GM12878 (cell line): Measurements from ENCODE around the gene SRPK3. TPM values are rescaled to one million over a fixed set of nuclear protein-coding genes. Genes with fewer than 3 reads are reported as not detected.

Experiments used
- ATAC-seq: fragments of 200-7000 bp; cut with Tn5 transposase; 3 replicates; pipeline ENCODE4 v1.9.1; 2020; ENCODE audit warnings: mild to moderate bottlenecking, moderate library complexity
- BruUV-seq: library from RNA; stranded (reverse); fragments of 400-500 nt; replicated peaks from 2 replicates; lab custom pipeline; 2021; lab: Mats Ljungman, UMichigan
- CTCF ChIA-PET: fragments of 300-600 bp; sonication (Branson Sonifier 250); formaldehyde crosslinking; extraction: SDS; loops from one replicate; lab custom pipeline; 2021; ENCODE audit warnings: inconsistent platforms; lab: Yijun Ruan, JAX
- POLR2A ChIA-PET: fragments of 350-600 bp; formaldehyde crosslinking; extraction: SDS; loops from one replicate; lab custom pipeline; 2021; ENCODE audit warnings: inconsistent platforms; lab: Charles Lee
- RAD21 ChIA-PET: fragments of 300-600 bp; sonication (Branson Sonifier 250); formaldehyde crosslinking; loops from one replicate; lab custom pipeline; 2023; ENCODE audit warnings: antibody characterized with exemption; ENCODE audit not compliant: unreplicated experiment; lab: Charles Lee
- SMC1A ChIA-PET: fragments of 300-600 bp; sonication (Branson Sonifier 250); formaldehyde crosslinking; loops from one replicate; lab custom pipeline; 2023; ENCODE audit not compliant: unreplicated experiment, uncharacterized antibody; lab: Charles Lee
- DNase-seq: peaks from one replicate; pipeline ENCODE4 v3.0.0-alpha.2; 2011; ENCODE audit warnings: low read depth, low spot score
- FAIRE-seq: peaks from 3 replicates; lab custom pipeline; 2011; peaks lifted over from hg19 to GRCh38; lab: Jason Lieb, UNC
- H2AFZ ChIP-seq: 2 replicates; pipeline ENCODE4 v1.6.0; 2011; ENCODE audit warnings: low read depth, low read length, control low read depth; ENCODE audit not compliant: control insufficient read depth
- H3K27ac ChIP-seq: 2 replicates; pipeline ENCODE4 v1.5.1; 2011; ENCODE audit warnings: control low read depth; ENCODE audit not compliant: control insufficient read depth, insufficient read depth
- H3K27me3 ChIP-seq, 2 experiments: replicated peaks in 1 of 2; 2 replicates each; pipeline versions ENCODE4 v1.6.0 to v1.6.1; 2011; ENCODE audit warnings: low read length in 1 of 2; ENCODE audit not compliant: control insufficient read depth in 2 of 2, insufficient read depth in 2 of 2
- H3K36me3 ChIP-seq, 2 experiments: 2 replicates each; pipeline ENCODE4 v1.5.1; 2011; ENCODE audit warnings: low read length in 1 of 2; ENCODE audit not compliant: control insufficient read depth in 2 of 2, insufficient read depth in 2 of 2
- H3K4me1 ChIP-seq: 2 replicates; pipeline ENCODE4 v1.6.1; 2011; ENCODE audit warnings: mild to moderate bottlenecking, low read length, moderate library complexity, mixed read lengths; ENCODE audit not compliant: control insufficient read depth, insufficient read depth
- H3K4me2 ChIP-seq: 2 replicates; pipeline ENCODE4 v1.6.0; 2011; ENCODE audit warnings: control low read depth; ENCODE audit not compliant: control insufficient read depth, insufficient read depth
- H3K4me3 ChIP-seq: fragments of 200-600 bp; sonication (generic); 2 replicates; pipeline ENCODE4 v1.5.1; 2016
- H3K79me2 ChIP-seq: 2 replicates; pipeline ENCODE4 v1.6.0; 2011; ENCODE audit warnings: low read length; ENCODE audit not compliant: control insufficient read depth, insufficient read depth
- H3K9ac ChIP-seq: 2 replicates; pipeline ENCODE4 v1.8.0; 2011; ENCODE audit warnings: low read length, control low read depth, mixed read lengths; ENCODE audit not compliant: control insufficient read depth, insufficient read depth
- H3K9me3 ChIP-seq: replicated peaks from 3 replicates; pipeline ENCODE4 v1.5.1; 2011; ENCODE audit warnings: mild to moderate bottlenecking, low read length; ENCODE audit not compliant: control insufficient read depth, insufficient read depth
- H4K20me1 ChIP-seq: 2 replicates; pipeline ENCODE4 v1.6.0; 2011; ENCODE audit not compliant: control insufficient read depth, insufficient read depth
- CBX5 ChIP-seq: sonication (generic); IDR thresholded peaks from 2 replicates; pipeline ENCODE4 v1.6.1; 2016; ENCODE audit warnings: low read depth, moderate library complexity, mild to moderate bottlenecking, inconsistent platforms
- CEBPB ChIP-seq, 2 experiments: fragments of 150-350 bp in 1 of 2; IDR thresholded peaks; 2 replicates each; pipeline ENCODE4 v1.6.1; 2012 to 2014; ENCODE audit warnings: low read depth in 2 of 2, low read length in 2 of 2, borderline replicate concordance in 1 of 2, inconsistent platforms in 1 of 2
- MYC ChIP-seq: IDR thresholded peaks from 2 replicates; pipeline ENCODE4 v1.6.1; 2011; ENCODE audit warnings: mild to moderate bottlenecking, low read length, moderate library complexity, inconsistent platforms; ENCODE audit not compliant: insufficient read depth, insufficient replicate concordance, insufficient read length, severe bottlenecking
- SIX5 ChIP-seq: IDR thresholded peaks from 2 replicates; pipeline ENCODE4 v1.6.1; 2011; ENCODE audit warnings: mild to moderate bottlenecking, low read depth, low read length, moderate library complexity; ENCODE audit not compliant: severe bottlenecking
- TBL1XR1 ChIP-seq: IDR thresholded peaks from 2 replicates; pipeline ENCODE4 v1.6.1; 2012; ENCODE audit warnings: low read depth, low read length, improper control_type of control experiment
- WGBS: methylation state at CpG from one replicate; pipeline ENCODE4 v1.1.6; 2016; ENCODE audit warnings: low lambda C conversion rate; ENCODE audit not compliant: insufficient replicate concordance, insufficient coverage; ENCODE audit errors: missing lambda C conversion rate; 5-methylcytosine and 5-hydroxymethylcytosine counted together
- in situ Hi-C: fragments of 300-500 bp; cut with MboI; formaldehyde crosslinking; loops from 9 replicates; pipeline ENCODE4 v1.14.3; 2018; ENCODE audit warnings: mixed read lengths
- intact Hi-C: fragments of 100-400 bp; cut with micrococcal nuclease; formaldehyde crosslinking; loops from one replicate; pipeline ENCODE4 v1.14.2; 2022; ENCODE audit not compliant: unreplicated experiment
- polyA plus RNA-seq, 11 experiments: library from polyadenylated mRNA; depleted of rRNA in 4 of 11; unstranded in 6 of 11; stranded (reverse) in 5 of 11; fragments of >200 nt; fragmentation: Nextera tagmentation in 4 of 11; fragmentation: Illumina TruSeq in 1 of 11; extraction: Ambion mirVana in 4 of 11; extraction: Trizol in 1 of 11; gene quantifications; 1 replicate in 1 of 11; 2 replicates in 10 of 11; pipeline versions ENCODE4 v1.2.1 to v1.2.3, GENCODE V29; 2011 to 2016; ENCODE audit warnings: inconsistent platforms in 2 of 11, missing spikeins in 2 of 11, low read depth in 1 of 11
- total RNA-seq, 4 experiments: library from RNA; depleted of rRNA in 3 of 4; stranded (reverse); fragments of >200 nt in 3 of 4; fragmentation: Illumina TruSeq in 1 of 4; extraction: Trizol in 1 of 4; gene quantifications; 2 replicates each; pipeline versions ENCODE4 v1.2.1 to v1.2.3, GENCODE V29; 2013 to 2021
- TF ChIP-seq, protein P1 (sequence below): fragments of 150-350 bp; IDR thresholded peaks from 2 replicates; pipeline ENCODE4 v1.6.1; 2014; ENCODE audit warnings: mild to moderate bottlenecking, low read depth, low read length

Gene SRPK3
- total and polyA plus RNA-seq, 10 of the 15 experiments (the other 5 are each of a cell fraction or from before 2014, with no cell fraction given) = 0.05 to 0.19 TPM; not detected in 8

DNA sequence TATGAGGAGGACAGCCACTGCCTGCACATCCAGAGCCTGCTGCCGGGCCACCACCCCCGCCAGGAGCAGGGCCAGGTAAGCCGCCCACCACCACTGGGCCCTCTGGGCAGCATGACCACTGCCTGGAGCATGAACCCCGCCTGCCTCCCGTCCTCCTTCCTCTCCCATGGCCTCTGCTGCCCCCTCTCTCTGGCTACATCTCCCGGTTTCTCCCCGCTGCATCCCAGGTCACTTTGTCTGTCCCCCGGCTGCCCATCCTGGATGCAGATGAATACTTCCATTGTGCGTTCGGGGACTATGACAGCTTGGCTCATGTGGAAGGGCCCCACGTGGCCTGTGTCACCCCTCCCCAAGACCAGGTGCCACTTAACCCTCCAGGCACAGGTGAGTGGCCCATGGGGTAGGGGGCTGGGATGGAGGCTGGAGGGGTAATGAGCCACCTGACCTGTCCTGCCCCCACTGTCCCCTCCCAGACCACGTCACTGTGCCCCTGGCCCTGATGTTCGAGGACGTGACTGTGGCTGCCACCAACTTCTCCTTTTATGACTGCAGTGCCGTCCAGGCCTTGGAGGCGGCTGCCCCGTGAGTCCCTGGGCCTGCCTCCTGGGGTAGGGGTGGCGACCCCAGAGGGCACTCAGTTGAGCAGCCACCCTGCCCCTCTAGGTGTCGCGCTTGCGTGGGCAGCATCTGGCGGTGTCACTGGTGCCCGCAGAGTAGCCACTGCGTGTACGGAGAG is 10.8 kb upstream of the SRPK3 start:
- CTCF ChIA-PET = no interaction called here
- 59% methylated on average over 23 of the region's 25 CpGs for WGBS
- no TSS peak for BruUV-seq
- H3K4me3 ChIP-seq = no peak overlapping the region
- H4K20me1 ChIP-seq = no peaks in the 10 kb centered on the region
- no peak overlapping the region for H3K9ac ChIP-seq
- in situ Hi-C loops = no loop called here
- H3K27ac ChIP-seq = no peak overlapping the region
- TF ChIP-seq CEBPB (IDR thresholded peaks at IDR 0.05; ENCODE audit: borderline replicate concordance in 1 of 2, low read depth in 2 of 2, low read length in 2 of 2) = no peak
- TF ChIP-seq CBX5 = no peak
- no peak for TF ChIP-seq SIX5
- TF ChIP-seq, all 136 proteins: peak for 0
- Histone ChIP-seq H3K9me3 (no peaks in the 10 kb centered on the region; the same call in 2 of the 3 replicates), H3K27me3 (no peaks in the 10 kb centered on the region), H3K79me2 (no peaks in the 10 kb centered on the region), H2AFZ (no peak overlapping the region), H3K4me1 (no peaks in the 10 kb centered on the region), H3K36me3 (no peaks in the 10 kb centered on the region), H3K4me2 (no peak overlapping the region)
- SMC1A ChIA-PET = no interaction called here
- intact Hi-C loops = no loop called here
- ATAC-seq (no peak), FAIRE-seq (no peak), DNase-seq (no peak)
- RAD21 ChIA-PET = no interaction called here
- POLR2A ChIA-PET = no interaction called here

DNA sequence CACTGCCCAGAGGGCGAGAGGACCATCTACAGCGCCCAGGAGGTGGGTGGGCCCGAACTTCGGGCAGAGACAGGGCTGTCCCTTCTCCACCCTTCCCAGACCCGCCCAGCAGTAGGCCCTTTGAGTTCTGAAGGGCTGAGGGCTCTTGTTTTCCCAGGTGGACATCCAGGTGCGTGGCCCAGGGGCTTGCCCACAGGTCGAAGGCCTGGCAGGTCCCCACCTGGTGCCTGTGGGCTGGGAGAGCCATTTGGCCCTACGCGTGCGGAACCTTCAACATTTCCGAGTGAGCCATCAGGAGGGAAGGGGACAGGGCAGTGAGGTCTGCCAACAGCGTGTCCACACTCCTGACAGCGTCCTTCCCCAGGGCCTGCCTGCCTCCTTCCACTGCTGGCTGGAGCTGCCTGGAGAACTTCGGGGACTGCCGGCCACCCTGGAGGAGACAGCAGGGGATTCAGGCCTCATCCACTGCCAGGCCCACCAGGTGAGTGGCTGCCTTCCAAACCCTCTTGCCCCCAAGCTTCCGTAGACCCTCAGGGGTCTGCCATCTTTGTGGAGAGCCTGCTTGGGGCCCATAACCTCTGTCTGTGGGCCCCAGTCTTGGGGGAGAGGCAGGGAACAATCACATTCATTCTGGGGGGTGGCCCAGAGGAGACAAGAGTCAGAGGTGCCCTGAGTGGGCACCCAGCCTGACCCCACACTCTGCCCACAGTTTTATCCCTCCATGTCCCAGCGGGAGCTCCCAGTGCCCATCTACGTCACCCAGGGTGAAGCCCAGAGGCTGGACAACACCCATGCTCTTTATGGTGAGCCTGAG is 10.0 kb upstream of the SRPK3 start:
- FAIRE-seq (no peak), ATAC-seq (no peak), DNase-seq (no peak)
- Histone ChIP-seq H3K9ac (no peak overlapping the region), H2AFZ (no peak overlapping the region), H3K27ac (no peak overlapping the region), H3K9me3 (no peaks in the 10 kb centered on the region; the same call in 2 of the 3 replicates), H3K4me3 (no peak overlapping the region), H3K4me2 (no peak overlapping the region), H3K27me3 (no peaks in the 10 kb centered on the region), H4K20me1 (no peaks in the 10 kb centered on the region), H3K79me2 (no peaks in the 10 kb centered on the region), H3K36me3 (no peaks in the 10 kb centered on the region), H3K4me1 (no peaks in the 10 kb centered on the region)
- POLR2A ChIA-PET = no interaction called here
- SMC1A ChIA-PET = no interaction called here
- TF ChIP-seq, protein P1, sequence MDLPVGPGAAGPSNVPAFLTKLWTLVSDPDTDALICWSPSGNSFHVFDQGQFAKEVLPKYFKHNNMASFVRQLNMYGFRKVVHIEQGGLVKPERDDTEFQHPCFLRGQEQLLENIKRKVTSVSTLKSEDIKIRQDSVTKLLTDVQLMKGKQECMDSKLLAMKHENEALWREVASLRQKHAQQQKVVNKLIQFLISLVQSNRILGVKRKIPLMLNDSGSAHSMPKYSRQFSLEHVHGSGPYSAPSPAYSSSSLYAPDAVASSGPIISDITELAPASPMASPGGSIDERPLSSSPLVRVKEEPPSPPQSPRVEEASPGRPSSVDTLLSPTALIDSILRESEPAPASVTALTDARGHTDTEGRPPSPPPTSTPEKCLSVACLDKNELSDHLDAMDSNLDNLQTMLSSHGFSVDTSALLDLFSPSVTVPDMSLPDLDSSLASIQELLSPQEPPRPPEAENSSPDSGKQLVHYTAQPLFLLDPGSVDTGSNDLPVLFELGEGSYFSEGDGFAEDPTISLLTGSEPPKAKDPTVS = no peak
- TF ChIP-seq MYC (no peak), TBL1XR1 (no peak)
- in situ Hi-C loops = no loop called here
- RAD21 ChIA-PET = no interaction called here
- intact Hi-C loops = no loop called here
- CTCF ChIA-PET = no interaction called here
- BruUV-seq = no TSS peak
- 48% methylated on average over 17 of the region's 18 CpGs for WGBS
